ENCODE results near the gene PTGDR. TPM values are rescaled to one million over a fixed set of nuclear protein-coding genes. Genes with fewer than 3 reads are reported as not detected.

Gene PTGDR
- total and polyA plus RNA-seq, 2 of the 8 experiments (the other 6 are each of a cell fraction or from before 2014, with no cell fraction given), result 0.22 to 0.83 TPM

- TF ChIP-seq CHD7 (IDR thresholded peaks at IDR 0.05; ENCODE audit: insufficient replicate concordance, low read length) (no peak), TBP (IDR thresholded peaks at IDR 0.05; ENCODE audit: low read depth, low read length) (no peak)
Observed at GRCh38 chr14:52271538-52271937, 4.0 kb downstream of the PTGDR start (continued).

All from H1 (cell line).